GM18517 (cell line): Measurements from ENCODE around the gene TCF20.

Experiments
- ATAC-seq: cut with Tn5 transposase; IDR thresholded peaks from one replicate; pipeline ENCODE4 v1.9.1; 2021; ENCODE audit warnings: mild to moderate bottlenecking, moderate library complexity; ENCODE audit not compliant: unreplicated experiment

The TCF20 gene

DNA sequence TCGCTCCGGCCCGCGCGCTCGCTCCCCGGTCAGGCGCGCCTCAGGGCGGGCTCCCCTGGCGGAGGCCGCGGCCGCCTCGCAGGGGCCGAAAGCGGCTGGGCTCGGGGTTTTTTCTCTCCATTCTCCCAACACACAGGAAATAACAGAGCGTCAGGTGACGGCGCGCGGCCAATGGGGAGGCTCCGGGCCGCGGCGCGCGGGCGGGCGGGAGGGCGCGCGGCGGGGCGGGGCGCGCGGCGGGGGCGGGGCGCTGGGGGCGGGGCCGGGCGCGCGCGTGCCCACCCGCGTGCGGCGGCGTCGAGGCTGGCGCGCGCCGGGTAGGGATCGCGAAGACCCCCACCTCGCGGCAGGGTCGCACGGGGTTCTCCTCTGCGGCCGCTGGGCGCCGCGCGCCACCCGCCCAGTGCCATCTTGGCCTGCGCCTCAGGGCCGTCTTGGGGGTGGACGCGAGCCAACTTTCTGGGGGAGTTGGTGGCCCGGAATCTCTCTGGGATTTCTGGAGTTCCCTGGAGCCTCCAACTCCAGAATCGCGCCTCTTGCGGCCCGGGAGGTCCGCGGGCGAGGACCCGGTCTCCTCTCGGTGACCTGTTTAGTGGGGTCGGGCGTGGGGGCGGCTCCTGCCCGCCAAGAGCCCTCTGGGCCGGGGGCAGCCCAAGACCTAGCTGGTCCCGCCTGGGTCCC is at the start of gene TCF20:
Gene TCF20, minus strand, starts transcription at position 144 of the 681 bp plus-strand sequence. CDS start 55,348 bp downstream, outside the sequence.
- ATAC-seq = no peak

DNA sequence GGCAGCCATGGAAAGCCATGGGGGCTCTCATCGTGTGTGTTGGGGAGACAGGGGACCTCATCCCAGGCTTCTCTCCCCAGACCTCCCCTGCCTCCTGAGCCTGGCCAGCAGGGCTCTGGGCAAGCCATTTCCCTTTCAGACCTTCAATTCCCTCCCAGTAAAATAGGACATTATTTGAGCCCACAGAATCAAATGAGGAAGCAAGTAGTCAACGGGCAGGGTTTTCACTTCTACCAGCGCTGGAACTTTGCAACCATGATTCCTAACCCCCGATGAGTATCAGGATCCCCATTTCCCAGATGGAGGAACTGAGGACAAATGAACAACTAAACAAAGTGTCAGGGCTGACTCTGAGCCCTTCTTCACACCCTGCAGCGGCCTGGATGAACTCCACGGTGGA is 48.9 kb upstream of the TCF20 start:
- ATAC-seq = no peak

DNA sequence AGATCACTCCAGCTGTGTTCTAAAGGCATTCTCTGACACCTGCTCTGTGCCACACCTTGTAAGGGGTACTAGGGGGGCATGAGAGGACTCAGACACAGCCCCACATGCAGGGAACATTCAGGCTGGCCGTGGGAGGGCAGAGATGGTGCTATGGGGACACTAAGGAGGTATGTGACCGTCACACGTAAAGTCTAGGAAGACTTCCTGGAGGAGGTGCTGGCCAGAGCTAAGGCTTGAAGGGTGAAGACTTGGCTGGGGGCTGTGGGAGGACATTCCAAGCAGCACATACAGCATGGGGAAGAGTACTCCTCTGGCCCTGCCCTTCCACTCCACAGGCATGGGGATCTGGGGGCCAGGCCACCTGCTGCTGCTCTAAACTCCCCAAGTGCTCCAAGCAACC is 48.5 kb upstream of the TCF20 start:
- no peak for ATAC-seq

DNA sequence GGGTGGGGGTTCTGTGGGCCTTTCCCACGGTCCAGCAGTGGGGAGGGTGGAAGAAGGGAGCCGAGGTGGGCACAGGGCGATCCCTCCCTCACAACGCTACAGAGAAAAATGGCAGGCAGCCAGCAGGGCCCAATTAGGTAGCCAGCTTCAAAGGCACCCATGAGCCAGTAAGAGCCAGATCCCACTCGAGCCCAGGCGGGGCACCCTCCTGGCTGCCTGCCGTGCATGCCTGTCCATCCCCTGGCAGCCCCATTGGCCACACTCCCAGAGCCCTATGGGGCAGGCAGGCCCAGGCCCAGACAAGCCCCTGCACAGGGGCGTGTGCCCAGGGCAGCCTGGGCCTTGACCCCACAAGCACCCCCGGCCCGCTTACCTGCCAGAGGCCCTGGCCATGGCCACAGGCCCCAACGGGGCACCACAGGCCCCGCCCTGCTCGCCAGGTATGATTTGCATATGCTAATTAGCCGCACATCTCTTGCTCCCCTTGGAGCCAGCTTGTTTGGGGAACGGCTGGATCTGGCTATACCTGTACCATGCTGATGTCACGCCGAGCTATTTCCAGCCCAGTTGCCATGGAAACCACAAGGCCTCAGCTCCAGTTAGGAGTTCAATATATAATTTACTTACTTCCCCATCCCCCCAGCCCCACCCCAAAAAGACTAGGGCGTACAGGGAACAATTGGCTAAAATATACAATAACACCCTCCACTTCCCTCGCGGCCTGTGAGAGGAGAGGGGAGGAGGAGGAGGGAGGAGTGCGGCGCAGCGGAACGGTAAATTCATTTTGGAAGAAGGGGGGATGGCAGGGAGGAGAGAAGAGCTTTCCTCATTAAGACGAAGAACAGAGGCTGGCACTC is 47.5 kb upstream of the TCF20 start:
- no peak for ATAC-seq

DNA sequence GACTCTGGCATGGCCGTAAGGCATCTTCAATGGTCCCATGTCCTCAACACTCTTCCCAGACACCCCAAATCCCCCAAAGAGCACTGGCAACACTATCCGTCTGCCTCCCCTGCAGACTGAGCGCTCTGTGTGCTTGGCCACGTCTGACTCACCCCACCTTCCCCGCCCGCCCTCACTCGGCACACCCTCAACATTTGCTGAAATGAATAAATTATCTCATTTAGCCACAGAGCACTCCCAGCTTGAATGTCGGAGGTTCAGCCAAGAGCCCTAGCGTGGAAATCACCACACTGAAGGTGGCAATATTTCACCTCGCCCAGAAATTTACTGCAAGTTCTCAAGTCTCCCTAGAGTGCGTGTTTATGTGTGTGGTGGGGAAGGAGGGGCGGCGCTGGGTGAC is 46.6 kb upstream of the TCF20 start:
- no peak for ATAC-seq

DNA sequence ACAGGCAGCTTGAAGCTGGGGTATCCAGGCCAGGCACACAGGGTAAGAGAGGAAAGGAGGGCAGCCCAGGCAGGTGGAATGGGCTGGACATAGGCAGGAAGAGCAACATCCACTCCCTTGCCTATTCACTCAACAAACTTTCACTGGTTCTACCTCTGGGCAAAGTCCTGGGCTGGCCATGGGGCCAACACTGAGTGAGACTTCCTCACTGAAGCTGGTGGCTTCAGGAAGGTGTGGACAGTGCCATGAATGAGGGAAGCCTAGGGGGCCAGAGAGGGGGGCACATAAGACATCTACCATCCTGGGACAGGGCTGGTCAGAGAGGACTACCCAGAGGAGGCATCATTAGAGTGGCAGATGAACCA is 44.9 kb upstream of the TCF20 start:
- ATAC-seq = no peak

DNA sequence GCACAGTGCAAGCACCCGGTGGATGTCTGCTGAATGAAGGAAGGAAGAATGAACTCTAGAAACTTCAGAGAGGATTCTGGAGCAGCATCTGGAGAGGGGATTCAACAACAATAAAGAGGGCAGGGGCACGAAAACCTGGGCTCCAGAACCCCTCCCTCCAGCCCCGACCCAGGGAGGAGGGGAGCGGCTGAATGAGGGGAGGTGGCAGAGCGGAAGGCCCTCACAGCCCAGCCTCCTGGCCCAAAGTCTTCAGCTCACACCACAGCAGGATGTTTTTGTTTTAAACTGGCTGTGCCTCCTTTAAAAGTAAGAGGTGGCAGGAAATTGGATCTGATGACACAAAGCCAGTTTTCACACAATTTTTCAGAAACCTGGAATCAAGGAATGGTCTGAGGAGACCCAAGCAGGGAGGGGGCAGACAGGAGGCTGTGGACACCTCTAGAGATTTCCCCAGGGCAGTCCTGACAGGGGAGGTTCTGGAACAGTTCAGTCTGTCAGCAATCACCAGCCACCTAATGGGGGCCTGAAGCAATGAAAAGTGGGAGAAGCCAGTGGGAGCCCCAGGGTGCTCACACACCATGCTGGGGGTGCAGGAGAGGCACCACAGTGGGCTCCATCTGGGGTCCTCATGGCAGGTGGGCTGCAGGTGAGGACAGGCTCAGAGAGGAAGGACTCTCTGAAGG is 44.4 kb upstream of the TCF20 start:
- no peak for ATAC-seq

DNA sequence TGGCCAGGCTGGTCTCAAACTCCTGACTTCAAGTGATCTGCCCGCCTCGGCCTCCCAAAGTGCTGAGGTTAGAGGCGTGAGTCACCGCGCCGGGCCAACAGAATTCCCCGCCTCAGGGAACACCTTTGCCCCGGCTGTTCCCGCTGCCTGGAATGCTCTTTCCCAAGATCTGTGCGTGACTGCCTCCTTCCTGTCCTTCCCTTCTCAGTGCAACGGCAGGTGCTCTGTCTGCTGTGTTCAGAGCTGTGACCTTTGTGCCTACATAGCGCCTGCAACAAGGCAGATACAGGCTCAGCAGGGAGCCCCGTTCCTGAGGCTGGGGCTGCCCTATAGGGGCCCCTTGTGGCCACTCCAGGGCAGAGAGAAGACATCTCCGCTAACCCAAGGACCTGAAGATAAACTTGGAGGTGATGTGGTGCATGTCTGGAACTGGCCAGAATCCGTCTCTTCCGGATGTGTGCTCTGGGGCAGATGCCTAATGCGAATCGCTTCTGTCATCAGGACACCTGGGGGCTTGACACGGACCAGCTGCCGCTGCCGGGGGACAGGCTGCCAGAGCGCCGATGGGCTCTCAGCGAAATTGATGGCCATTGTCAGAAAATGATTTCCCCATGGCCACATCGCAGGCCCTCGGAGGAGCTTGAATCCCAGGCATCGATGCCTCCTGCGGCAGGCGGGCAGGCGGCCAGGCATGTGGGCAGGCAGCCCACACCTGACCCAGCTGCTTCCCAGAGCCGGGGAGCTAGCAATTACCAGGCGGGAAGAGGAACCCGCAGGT is 43.5 kb upstream of the TCF20 start:
- ATAC-seq = no peak

DNA sequence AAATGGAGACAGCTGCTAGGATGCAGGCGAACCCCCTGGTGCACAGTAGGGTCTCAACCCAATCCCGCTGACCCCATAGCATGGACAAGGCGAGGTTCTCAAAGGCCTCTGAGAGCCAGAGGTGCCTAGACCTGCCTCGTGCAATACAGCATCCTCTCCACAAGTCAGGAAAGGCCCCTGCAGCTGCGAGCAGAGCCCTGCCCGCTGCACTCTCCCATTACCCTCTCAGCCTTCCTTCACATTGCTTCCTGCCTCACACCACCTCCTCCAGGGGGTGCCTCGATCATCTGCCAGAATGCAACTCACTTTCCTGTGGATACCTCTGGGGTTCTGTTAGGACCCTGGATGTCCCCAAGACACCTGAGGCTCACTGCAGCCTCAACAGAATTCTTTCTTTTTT is 42.8 kb upstream of the TCF20 start:
- no peak for ATAC-seq

DNA sequence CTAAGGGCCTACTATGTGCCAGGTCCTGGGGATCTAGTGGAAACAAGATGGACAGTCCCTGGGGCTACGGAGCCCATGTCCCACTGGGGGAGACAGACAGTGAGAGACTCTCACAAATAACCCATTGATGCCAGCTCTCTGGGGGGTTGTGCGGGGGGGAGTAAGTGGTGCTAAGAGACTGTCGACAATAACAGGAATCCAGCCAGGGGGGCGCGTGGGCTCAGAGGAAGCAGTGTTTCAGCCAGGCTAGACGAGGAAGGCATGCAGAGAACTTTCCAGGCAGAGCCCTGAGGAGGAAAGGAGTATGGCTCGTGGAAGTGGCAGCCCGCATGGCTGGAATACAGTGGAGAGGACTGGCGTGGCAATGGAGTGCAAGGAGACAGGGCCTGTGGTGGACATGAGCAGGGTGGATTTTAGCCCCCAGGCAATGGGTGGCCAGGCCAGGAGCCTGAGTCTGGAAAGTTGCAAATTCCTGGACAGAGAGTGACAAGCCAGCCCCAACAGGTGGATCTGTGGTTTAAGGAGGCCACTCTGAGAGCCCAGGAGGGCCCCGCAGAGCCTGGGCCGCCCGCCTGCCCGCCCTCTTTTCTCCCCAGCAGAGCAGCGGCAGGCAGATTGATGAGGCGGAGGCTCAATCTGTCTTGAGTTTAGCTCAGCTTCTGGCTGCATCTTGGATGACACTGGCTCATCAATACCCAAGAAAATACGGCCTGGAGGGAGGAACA is 40.0 kb upstream of the TCF20 start:
- no peak for ATAC-seq

DNA sequence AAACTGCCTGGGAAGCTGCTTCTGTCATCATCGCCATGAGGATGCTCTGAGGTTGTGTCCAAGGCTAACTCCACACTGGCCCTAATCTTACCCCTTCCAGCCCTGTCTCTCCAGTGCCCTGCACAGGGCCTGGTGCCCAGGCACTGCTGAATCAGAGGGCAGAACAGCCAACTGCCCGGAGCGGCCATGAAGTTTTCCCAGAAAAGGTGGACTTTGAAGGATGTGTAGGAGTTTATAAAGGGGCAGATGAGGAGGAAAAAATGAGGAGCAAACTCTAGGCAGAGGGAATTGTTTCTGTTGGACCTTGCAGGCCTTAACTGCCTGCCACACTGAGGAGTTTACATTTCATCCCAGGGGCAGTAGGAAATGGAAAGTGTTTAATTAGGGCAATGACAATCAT is 39.4 kb upstream of the TCF20 start:
- no peak for ATAC-seq

DNA sequence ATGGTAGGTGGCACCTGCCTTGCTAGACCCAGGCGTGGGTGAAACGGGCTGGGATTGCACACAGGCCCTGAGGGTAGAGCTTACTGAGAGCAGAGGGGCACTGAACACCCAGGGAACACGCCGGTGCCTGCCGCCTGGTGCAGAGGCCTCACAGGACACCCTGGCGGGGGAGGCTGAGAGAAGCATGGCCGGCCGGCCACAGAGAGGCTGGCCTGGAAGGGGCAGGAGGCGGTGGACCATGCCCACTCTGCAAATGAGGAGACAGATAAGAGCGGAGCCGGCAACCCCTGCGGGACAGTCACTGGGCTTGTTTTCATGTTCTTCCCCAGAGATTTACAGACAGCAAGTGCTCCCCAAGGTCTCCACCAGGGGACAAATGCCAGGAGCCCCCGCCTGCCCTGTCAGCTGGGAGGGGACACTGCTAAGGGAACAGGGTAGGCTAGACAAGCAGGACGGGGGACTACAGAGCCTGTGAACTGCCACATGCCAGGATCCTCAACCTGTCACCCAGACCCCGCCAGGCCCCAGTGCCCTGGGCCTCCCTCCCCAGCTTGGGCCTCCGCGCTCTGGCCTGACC is 38.5 kb upstream of the TCF20 start:
- ATAC-seq = no peak

DNA sequence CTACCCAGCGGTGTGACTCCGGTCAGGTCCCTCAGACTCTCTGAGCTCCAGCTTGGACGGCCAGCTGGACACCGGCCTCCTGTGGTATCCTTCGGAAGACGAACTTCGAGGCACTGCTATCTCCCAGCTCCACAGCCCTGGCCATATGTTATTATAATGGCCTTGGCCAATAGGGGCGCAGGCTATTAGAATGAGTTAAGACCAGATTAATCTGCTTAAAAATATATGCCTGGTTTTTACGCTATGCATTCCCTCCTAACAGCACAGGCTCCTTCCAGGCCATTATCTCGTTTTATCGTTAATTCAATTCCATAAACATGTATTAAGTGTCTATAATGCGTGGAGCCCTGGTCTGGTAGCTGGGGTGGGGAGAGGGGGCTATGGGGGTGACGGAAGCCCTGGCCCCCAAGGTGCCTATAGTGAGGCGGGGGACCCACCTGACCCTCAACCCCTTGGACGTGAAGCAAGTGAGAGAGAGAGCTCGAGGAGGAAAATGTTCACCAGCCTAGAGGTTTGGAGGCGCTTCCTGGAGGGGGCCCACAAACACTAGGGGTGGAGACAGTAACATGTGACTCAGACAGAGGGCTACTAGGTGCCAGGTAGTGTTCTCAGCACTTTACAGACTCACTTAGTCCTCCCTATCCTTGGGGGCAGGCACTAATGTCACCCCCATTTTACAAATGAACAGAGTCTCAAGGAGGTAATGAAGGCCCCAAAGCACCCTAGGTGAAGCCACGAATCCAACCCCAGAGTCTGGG is 37.5 kb upstream of the TCF20 start:
- ATAC-seq = no peak

DNA sequence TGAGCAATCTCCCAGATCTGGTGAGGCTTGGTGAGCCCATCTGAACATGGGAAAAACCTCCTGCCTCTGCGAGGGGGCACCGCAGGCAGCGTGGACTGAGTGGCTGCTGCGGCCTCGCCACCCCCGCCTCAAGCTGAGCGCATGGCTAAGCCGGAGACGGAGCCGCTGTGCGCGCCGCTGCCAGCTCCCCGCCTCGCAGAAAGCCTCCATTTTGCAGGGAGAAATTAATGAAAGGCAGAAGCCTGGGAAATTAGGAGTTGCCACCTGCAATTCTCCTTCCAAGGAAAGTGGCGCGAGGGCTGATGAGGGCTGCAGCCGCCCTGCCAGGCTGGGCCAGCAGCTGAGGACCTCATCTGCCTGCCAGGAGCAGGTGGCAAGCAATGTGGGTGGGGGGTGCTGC is 35.6 kb upstream of the TCF20 start:
- no peak for ATAC-seq

DNA sequence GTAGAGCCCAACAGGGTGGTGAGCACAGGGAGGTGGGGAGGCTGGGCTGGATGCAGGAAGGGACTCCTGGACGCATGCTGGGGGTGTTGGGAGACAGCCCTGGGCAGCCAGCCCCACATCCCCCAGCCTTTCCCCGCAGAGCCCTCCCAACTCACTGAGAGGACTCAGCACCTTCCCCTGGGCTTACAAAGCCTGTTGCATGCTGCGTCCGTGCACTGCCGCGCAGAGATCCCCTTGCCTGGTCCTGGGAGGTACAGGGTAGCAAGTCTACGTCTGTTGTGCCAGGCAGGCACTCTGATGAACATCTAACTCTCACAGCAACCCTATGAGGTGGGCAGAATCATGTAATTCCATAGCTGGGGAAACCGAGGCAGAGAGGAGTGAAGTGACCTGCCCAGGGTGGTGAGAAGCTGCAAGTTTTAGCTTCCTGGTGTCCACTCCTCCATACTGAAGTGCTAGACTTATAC is 33.9 kb upstream of the TCF20 start:
- no peak for ATAC-seq

DNA sequence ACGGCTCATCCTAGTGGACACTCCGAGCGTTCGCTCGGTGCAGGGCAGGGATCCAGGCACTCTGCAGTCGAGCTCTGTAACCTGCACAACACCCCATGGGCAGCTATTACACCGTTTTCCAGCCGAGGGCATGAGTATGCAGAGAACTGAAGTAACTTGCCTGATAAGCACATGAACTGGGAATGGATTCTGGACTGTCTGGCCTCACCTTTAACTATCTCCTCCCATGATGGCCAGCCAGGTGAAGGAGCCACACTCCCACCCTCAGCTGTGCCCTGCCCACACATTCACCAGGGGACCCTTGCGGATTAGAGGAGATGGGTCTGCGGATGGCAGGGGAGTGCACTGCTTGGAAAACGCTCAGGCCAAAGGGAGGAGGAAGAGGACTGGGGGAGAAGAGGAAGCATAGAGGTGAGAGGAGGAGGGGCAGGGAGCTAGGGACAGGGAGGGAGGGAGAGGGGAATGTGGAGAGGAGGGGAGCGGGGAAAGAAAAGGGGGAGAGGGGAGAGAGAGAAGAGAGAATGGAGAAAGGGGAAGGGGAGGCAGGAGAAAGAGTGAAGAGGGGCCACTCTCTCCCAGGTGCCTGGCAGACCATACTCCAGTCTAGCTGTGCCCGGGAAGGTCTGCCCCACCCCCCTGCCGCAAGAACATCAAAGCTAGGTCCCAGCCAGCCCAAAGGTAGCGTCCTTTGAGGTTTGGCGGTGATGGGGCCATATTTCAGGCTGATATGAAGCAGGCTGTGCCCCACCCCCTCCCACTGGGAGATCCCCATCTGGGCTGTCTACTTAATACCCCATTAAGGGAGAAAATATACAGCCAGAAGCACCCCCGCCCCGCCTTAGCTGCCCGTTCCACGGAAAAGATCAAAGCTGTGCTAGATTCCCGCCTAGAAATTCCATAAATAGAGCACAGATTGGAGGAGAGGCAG is 33.2 kb upstream of the TCF20 start:
- no peak for ATAC-seq

DNA sequence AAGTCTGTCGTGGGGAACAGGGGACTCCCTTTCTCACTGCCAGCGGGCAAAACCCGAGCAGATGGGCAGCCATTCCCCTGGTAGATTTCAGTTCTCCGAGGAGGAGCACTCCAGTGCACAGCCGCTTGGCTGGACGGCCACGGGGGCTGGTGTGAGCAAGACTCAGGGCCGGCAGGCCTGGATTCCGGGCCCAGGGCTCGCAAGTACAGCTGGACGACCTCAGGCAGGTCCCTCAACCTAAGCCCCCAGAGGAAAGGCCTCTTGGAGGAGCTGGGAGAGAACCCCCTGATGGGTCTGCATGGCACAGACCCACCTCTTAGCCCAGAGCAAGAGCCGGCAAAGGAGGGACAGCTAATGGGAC is 31.3 kb upstream of the TCF20 start:
- no peak for ATAC-seq

DNA sequence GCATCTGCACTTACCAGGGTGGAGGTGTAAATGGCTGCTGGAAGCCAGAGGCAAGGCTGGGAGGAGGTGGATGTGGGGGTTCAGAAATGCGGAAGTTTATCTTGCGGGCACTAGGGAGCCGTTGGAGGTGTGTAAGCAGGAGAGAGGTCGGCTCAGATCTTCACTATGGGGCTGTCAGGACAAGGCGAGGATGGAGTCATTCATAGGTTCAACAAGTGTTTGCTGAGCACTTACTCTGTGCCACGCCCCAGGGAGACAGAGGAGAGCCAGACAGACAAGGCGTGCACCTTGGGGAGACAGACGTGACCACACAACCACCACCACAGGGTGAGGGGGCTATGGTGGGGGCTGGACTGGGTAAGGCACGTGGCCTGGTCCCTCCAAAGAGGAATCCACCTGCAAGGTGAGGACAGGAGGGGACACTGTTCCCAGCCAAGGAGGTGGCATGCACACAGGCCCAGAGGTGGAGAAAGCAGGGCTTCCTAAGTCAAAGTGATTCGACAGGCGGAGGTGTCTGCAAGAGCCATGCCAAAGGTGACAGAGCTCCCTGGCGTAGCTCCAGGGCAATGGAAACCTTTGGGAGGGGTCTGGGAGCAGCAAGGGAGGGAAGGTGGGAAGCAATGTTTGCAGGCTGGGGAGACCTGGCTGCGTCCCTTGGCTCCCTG is 30.8 kb upstream of the TCF20 start:
- no peak for ATAC-seq
